HUDEP-2 (cell line): ENCODE measurements around the gene FNTB.

Experiments used
- DNase-seq, 76 experiments: peaks; one replicate each; lab custom pipeline; 2025; ENCODE audit not compliant: unreplicated experiment in 76 of 76; lab: John Stamatoyannopoulos, UW

FNTB gene

GRCh38 chr14:65043893-65044595 is 57.3 kb downstream of the FNTB start:
- peak in 4 of 76 experiments; percentile 7 to 49 (median 26) for DNase-seq

DNA sequence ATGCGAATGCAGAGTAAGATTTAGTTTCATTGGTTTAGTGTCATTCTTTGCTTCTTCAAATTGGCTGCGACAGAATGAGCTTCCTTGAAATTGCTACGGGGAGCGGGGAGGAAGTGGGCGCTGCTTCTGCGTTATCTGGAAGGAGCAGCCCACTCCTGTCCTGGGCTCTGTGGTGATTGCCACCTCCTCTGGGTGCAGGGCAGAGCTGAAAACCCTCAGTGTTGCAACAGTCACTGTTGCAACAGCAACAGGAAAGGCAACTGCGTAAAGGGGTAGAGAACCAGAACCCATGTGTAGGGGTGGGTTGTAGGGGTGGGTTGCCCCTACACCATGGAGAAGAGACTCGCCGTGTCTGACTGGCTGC is 57.9 kb downstream of the FNTB start:
- DNase-seq: peak in 75 of 76 experiments; percentile 37 to 92 (median 78)

DNA sequence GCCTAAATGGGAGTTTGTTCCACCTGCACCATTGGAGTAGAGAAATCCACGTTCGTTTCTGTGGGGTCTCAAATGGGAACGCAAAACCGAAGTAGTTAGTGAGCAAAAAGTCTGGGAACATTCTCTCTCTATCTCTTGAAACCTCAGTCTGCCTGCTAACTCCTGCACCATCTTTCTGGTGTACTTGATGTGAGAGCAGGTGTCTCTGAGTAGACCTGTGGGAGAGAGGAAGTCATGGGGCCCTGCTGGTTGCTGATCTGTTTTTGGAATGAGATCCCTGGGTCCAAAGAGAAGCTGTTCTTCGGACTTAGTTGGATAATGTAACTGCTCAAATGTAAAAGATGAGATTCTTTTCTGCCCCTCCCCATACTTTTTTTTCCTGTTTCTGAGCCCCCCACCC is 58.3 kb downstream of the FNTB start:
- peak in 1 of 76 experiments; percentile 2 for DNase-seq

DNA sequence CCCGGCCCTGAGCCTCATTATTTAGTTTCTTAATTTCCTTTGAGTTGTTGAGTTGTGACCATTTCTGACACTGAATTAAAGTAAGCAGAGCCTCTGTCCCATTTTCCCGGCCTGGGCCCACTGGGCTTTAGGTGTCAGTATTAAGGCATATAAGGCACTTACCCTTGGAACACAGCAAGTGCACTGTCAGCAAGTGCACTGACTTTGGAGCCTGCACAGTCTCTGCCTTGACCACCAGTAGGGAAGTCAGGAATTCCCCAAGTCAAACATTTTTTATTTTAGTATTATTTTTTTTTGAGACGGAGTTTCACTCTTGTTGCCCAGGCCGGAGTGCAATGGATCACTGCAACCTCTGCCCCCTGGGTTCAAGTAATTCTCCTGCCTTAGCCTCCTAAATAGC is 59.0 kb downstream of the FNTB start:
- DNase-seq: no peak

GRCh38 chr14:65052832-65053231 is 66.1 kb downstream of the FNTB start:
- no peak for DNase-seq

GRCh38 chr14:65053466-65053865 is 66.8 kb downstream of the FNTB start:
- DNase-seq: no peak

DNA sequence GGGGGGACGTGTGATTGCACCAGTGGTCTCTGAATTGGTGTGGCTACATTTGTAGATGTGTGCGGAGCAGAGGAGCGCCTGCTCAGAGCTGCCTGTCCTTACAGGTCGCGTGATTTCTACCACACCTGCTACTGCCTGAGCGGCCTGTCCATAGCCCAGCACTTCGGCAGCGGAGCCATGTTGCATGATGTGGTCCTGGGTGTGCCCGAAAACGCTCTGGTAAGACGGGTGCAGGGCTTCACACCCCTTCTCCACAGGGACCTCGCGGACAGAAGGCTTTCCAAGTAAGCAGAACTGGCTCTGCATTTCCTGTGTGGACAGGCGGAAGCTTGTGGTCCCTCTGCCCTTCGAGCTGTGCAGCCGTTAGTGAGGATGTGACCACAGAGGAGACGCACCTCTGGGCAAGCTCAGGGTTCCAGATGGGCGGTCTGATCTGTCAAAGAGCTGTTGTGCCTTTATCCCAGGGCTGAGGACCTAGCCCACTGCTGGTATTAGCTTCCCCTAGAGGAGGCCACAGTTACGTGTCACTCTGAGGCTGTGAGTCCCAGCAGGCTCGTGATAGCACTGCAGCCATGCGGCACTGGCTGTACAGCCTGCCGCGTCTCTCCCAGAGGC is 67.9 kb downstream of the FNTB start:
- no peak for DNase-seq

DNA sequence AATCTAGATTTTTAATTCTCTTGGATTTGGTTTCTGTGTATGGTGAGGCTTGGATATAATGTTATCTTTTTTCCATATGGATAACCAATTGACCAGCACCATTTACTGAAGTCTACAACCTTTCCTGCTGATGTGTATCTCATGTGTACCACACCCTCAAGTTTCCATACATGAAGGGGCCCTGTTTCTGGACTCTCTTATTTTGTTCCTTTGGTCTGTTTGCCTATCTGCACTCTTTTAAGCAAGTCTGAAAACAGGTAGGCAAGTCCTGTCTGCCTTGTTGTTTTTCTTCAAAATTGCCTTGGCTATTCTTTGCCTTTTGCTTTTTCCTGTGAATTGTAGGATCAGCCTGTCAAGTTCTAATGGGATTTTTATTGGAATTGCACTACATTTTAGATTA is 71.0 kb downstream of the FNTB start:
- peak in 10 of 76 experiments; percentile 10 to 51 (median 28) for DNase-seq

DNA sequence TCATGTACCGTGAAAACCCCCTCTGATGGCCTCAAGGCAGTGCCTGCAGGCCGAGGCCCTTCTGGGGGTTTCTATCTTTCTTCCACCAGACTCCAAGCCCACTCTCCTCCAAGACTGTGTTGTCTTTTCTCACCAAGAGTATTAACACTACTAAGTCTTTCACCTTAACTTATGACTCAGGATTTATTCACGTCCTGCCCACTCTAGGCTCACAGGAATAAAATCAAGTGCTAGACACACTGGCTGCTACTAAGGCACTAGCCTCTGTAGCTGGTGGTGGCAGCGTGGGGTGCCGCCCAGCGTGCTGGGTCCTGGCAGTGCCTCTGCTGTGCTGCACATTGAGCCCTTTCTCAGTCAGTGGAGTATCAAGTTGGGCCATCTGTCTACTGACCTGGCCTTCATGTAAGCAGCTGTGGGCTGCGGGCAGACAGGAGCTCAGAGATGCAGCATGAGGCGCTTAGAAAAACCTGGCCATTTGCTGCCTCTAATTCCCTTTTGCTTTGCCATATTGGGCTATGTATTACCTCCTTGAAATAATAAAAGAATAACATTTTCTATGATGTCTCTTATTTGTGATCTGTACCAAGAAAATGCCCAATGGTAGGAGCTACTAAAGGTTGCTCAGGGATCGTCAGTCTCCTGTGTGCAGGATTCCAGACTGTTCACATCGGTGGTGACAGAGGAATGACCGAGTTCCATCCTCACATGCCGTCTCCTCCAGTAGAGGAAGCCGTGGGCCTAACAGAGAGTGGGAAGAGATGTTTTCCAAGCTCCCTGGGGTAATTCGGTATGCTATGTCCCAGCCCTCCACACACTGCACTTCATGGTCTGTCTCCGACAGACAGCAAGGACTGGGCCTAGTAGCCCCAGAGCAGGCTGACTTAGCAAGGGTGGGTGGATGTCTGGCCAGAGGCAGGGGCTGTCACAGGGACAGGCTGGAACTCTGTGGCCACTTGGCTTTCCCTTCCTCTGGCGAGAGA is 75.7 kb downstream of the FNTB start:
- no peak for DNase-seq

- DNase-seq: no peak
Observed at GRCh38 chr14:65065719-65066118, 79.0 kb downstream of the FNTB start.

DNA sequence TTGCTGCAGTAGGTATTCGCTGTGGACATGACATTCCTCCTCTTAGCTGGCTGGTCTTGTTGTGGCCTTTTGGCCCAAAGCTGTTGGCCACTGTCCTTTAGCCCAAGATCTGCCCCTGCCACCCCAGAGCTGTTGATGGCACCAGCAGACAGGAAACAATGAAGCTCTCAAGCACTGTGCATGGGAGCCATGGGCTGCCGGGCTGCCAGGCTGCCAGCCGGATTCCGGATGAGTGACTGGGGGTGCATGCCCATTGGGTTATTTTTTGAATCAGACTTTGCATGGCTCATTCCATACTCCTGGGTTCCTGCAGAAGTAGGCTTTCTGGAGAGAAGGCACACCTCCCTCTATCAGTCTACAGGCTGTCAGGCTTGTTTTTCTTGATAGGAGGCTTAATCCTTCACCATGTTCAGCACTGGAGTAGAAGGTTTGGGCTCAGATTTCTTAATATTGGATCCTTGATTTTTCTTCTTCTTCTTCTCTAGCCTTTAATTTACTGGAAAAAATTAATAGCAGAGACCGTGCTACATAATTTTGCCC is 83.2 kb downstream of the FNTB start:
- no peak for DNase-seq

DNA sequence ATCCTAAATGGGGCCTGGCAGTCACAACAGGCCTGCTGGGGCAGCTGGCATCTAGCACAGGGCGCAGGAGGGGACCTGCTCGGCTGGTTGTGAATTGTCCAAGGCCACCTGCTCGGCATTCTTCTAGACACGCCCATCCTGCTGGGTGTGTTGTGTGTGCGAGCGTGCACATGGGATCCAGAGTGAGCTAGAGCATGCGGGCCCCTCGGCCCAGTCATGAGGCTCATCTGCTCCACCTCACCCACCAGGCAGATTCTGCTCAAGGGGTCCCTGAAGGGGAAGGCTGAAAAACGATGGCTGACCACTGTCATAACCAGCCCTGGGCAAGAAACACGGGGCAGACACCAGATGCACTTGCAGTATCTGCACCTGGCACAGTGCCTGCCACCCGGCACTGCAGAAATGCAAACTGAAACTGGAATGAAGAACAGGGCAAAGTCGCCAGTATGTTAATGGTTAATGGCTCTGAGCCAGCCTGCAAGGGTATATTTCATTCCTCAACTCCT is 83.8 kb downstream of the FNTB start:
- peak in 1 of 76 experiments; percentile 4 for DNase-seq

GRCh38 chr14:65071544-65071943 is 84.8 kb downstream of the FNTB start:
- DNase-seq: peak in 1 of 76 experiments; percentile 10

DNA sequence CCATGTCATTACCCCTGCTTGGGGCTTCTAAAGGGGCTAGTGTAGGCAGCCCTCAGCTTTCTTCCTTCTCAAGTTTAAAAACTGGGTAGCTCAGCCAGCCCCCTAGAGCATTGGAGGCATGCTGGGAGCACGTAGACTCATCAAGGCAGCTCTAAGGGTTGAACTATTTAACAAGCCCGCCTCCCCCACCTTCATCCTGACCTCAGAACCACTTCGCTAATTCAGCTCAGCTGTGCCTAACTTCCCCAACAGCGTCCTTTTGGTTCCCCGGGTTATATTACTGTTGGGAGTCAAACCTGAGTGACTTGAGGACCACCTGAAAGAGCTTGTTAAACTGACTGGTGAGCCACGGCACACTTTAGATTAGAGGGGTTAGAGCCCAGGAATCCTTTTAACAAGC is 85.6 kb downstream of the FNTB start:
- DNase-seq: no peak

GRCh38 chr14:65072937-65073336 is 86.2 kb downstream of the FNTB start:
- DNase-seq: no peak

DNA sequence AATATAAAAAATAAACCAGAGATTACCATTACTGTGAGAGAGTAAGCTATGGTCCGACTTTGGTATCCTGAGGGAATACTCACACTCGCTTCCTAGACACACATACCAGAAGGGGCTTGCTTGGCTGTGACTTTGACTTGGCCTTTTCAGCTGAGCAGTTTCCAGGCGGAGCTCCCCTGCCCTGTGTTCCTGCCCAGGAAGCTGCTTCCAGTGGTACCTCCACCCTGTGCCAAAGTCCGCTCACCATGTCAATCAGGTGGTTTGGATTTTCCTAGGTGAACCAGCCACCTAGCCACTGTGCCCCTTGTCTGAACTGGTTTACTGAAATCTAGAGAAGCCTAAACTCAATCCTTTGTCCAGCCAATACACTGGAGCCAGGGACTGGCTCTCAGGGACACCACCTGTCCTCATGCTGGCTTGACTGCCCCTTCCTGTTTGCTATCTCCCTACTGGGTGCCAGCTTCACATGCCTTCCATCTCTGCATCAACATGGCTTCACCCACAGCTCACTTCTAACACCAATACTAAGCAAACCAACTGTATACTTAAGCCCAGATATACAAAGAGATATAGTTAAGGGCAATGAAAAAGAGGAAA is 87.0 kb downstream of the FNTB start:
- no peak for DNase-seq

GRCh38 chr14:65074449-65075150 is 87.9 kb downstream of the FNTB start:
- DNase-seq: no peak

GRCh38 chr14:65075628-65076325 is 89.1 kb downstream of the FNTB start:
- no peak for DNase-seq

GRCh38 chr14:65077318-65077717 is 90.6 kb downstream of the FNTB start:
- DNase-seq: no peak
